Mesodermal cell (in vitro differentiated cells): Measurements from ENCODE around the gene IFNG.
"Not testable (repeated sequence)": the region's sequence is repeated elsewhere in the genome, so short reads cannot be mapped to it uniquely, and the experiment has no call there.

Experiments used
- H3K27ac ChIP-seq: 2 replicates; pipeline ENCODE4 v1.7.0; 2013; ENCODE audit warnings: mild to moderate bottlenecking, low read depth, low read length, moderate library complexity; ENCODE audit not compliant: severe bottlenecking
- H3K36me3 ChIP-seq: 2 replicates; pipeline ENCODE4 v1.7.1; 2013; ENCODE audit warnings: mild to moderate bottlenecking, low read length, moderate library complexity; ENCODE audit not compliant: control insufficient read depth, insufficient read depth
- H3K4me1 ChIP-seq: one replicate; pipeline ENCODE4 v1.7.1; 2013; ENCODE audit warnings: mild to moderate bottlenecking, low read length; ENCODE audit not compliant: insufficient read depth, control insufficient read depth, poor library complexity, severe bottlenecking
- H3K4me3 ChIP-seq: 2 replicates; pipeline ENCODE4 v1.7.0; 2013; ENCODE audit warnings: low read length, control low read depth, mild to moderate bottlenecking; ENCODE audit not compliant: insufficient read depth, poor library complexity, severe bottlenecking; ENCODE audit errors: extremely low read depth
- H3K9me3 ChIP-seq: 2 replicates; pipeline ENCODE4 v1.7.1; 2013; ENCODE audit warnings: mild to moderate bottlenecking, low read length, moderate library complexity; ENCODE audit not compliant: control insufficient read depth
- WGBS, 2 experiments: methylation state at CpG; one replicate each; pipeline ENCODE4 v1.1.5; 2013; ENCODE audit warnings: missing lambda C conversion rate in 2 of 2; ENCODE audit not compliant: insufficient coverage in 2 of 2; 5-methylcytosine and 5-hydroxymethylcytosine counted together

IFNG gene

GRCh38 chr12:68180792-68181744, 21.5 kb upstream of the IFNG start:
- Histone ChIP-seq H3K9me3 (no peaks in the 10 kb centered on the region), H3K36me3 (no peaks in the 10 kb centered on the region), H3K27ac (no peak overlapping the region), H3K4me3 (no peak overlapping the region), H3K4me1 (peaks cover 6% of the 10 kb centered on the region)
- 78 to 90% methylated on average over 3 of the region's 3 CpGs for WGBS, 2 experiments

- no peaks in the 10 kb centered on the region for H3K9me3 ChIP-seq
- WGBS, 2 experiments = 83% methylated on average over 2 to 3 of the region's 3 CpGs
These were observed 19.4 kb upstream of the IFNG start for GRCh38 chr12:68178774-68179439.

GRCh38 chr12:68178184-68178583, 18.6 kb upstream of the IFNG start:
- H3K27ac ChIP-seq = no peak overlapping the region

More at GRCh38 chr12:68178774-68179439, 19.4 kb upstream of the IFNG start:
- H3K4me1 ChIP-seq = peaks cover 6% of the 10 kb centered on the region
- no peaks in the 10 kb centered on the region for H3K36me3 ChIP-seq
- H3K4me3 ChIP-seq = no peak overlapping the region
- no peak overlapping the region for H3K27ac ChIP-seq

GRCh38 chr12:68177562-68177961, 18.0 kb upstream of the IFNG start:
- 78 to 80% methylated on average over 1 of the region's 2 CpGs for WGBS, 2 experiments
- no peaks in the 10 kb centered on the region for H3K9me3 ChIP-seq
- H3K4me1 ChIP-seq = peaks cover 6% of the 10 kb centered on the region
- no peak overlapping the region for H3K4me3 ChIP-seq
- H3K27ac ChIP-seq = no peak overlapping the region
- no peaks in the 10 kb centered on the region for H3K36me3 ChIP-seq

More at GRCh38 chr12:68178184-68178583, 18.6 kb upstream of the IFNG start:
- Histone ChIP-seq H3K4me1 (peaks cover 6% of the 10 kb centered on the region), H3K4me3 (no peak overlapping the region), H3K9me3 (no peaks in the 10 kb centered on the region), H3K36me3 (no peaks in the 10 kb centered on the region)

- H3K36me3 ChIP-seq = no peaks in the 10 kb centered on the region
- H3K27ac ChIP-seq = no peak overlapping the region
- peaks cover 6% of the 10 kb centered on the region for H3K4me1 ChIP-seq
- H3K9me3 ChIP-seq = no peaks in the 10 kb centered on the region
- H3K4me3 ChIP-seq = no peak overlapping the region
These were observed 16.7 kb upstream of the IFNG start for GRCh38 chr12:68176257-68176656.

- H3K9me3 ChIP-seq = no peaks in the 10 kb centered on the region
- H3K4me1 ChIP-seq = peaks cover 6% of the 10 kb centered on the region
- WGBS, 2 experiments = 76 to 80% methylated on average over 2 to 3 of the region's 4 CpGs
- H3K36me3 ChIP-seq = no peaks in the 10 kb centered on the region
- H3K4me3 ChIP-seq = no peak overlapping the region
- no peak overlapping the region for H3K27ac ChIP-seq
These were observed 16.1 kb upstream of the IFNG start for GRCh38 chr12:68175557-68176061.

GRCh38 chr12:68174761-68175160, 15.2 kb upstream of the IFNG start:
- not testable (repeated sequence) for H3K27ac ChIP-seq, H3K9me3 ChIP-seq, H3K36me3 ChIP-seq, H3K4me1 ChIP-seq, H3K4me3 ChIP-seq
- WGBS, 2 experiments = 100% methylated on average over 1 of the region's 3 CpGs; no CpG with 5 or more reads in 1 of the 2 experiments

- no peaks in the 10 kb centered on the region for H3K36me3 ChIP-seq
- no peak overlapping the region for H3K4me3 ChIP-seq
- H3K4me1 ChIP-seq = peaks cover 2% of the 10 kb centered on the region
- H3K9me3 ChIP-seq = no peaks in the 10 kb centered on the region
- H3K27ac ChIP-seq = no peak overlapping the region
These were observed 14.3 kb upstream of the IFNG start for GRCh38 chr12:68173792-68174191.

GRCh38 chr12:68170726-68171125, 11.2 kb upstream of the IFNG start:
- Histone ChIP-seq H3K27ac (no peak overlapping the region), H3K4me3 (no peak overlapping the region), H3K9me3 (no peaks in the 10 kb centered on the region), H3K36me3 (no peaks in the 10 kb centered on the region), H3K4me1 (no peaks in the 10 kb centered on the region)
- 100% methylated on average over 1 to 2 of the region's 2 CpGs for WGBS, 2 experiments

GRCh38 chr12:68169213-68169889, 9.8 kb upstream of the IFNG start:
- WGBS, 2 experiments = 91 to 100% methylated on average over 1 of the region's 1 CpG
- Histone ChIP-seq H3K4me1 (no peaks in the 10 kb centered on the region), H3K9me3 (no peaks in the 10 kb centered on the region), H3K27ac (no peak overlapping the region), H3K4me3 (no peak overlapping the region), H3K36me3 (no peaks in the 10 kb centered on the region)
